DMS 273 (cell line): ENCODE measurements around the gene NOC2L.
A peak's percentile ranks its signal among the peaks of the same experiment; 100 is the strongest.

Source experiments
- DNase-seq: peaks from one replicate; lab custom pipeline; 2025; ENCODE audit not compliant: unreplicated experiment; lab: John Stamatoyannopoulos, UW

Gene NOC2L

GRCh38 chr1:932776-933602 is 26.1 kb downstream of the NOC2L start:
- DNase-seq = no peak

- DNase-seq = no peak
These were observed 26.9 kb downstream of the NOC2L start for GRCh38 chr1:932173-932510.

GRCh38 chr1:931380-932172 is 27.5 kb downstream of the NOC2L start:
- DNase-seq = no peak

- DNase-seq = no peak
These were observed 28.4 kb downstream of the NOC2L start for GRCh38 chr1:930633-931138.

GRCh38 chr1:929712-930632 is 29.1 kb downstream of the NOC2L start:
- DNase-seq = no peak

GRCh38 chr1:928825-929661 is 30.0 kb downstream of the NOC2L start:
- no peak for DNase-seq

- DNase-seq = no peak
These were observed 31.3 kb downstream of the NOC2L start for GRCh38 chr1:927748-928147.

GRCh38 chr1:927234-927633 is 31.8 kb downstream of the NOC2L start:
- peak; percentile 60 for DNase-seq

- DNase-seq = peak; percentile 82
These were observed 33.3 kb downstream of the NOC2L start for GRCh38 chr1:925561-926421.

GRCh38 chr1:924656-925560 is 34.1 kb downstream of the NOC2L start:
- DNase-seq = peak; percentile 88

GRCh38 chr1:923991-924655 is 34.9 kb downstream of the NOC2L start:
- DNase-seq = peak; percentile 74

- peak; percentile 96 for DNase-seq
These were observed 35.7 kb downstream of the NOC2L start, which contains the start of gene SAMD11 for GRCh38 chr1:923131-923990. Gene SAMD11 (plus strand): TSS chr1:923923. CDS start chr1:924432, 509 bp downstream.

- peak; percentile 94 for DNase-seq
These were observed 37.8 kb downstream of the NOC2L start for GRCh38 chr1:921011-921837.

- DNase-seq = no peak
These were observed 38.5 kb downstream of the NOC2L start for GRCh38 chr1:920521-920920.

GRCh38 chr1:920010-920409 is 39.0 kb downstream of the NOC2L start:
- no peak for DNase-seq
